ENCODE measurements around the gene IL17RB.

- no peak for TF ChIP-seq BCL11A (IDR thresholded peaks at IDR 0.05; ENCODE audit: low read depth in 2 of 2, low read length in 2 of 2)
- TF ChIP-seq EZH2 (IDR thresholded peaks at IDR 0.05; ENCODE audit: low read depth, low read length, severe bottlenecking) = no peak
- TF ChIP-seq CTCF (IDR thresholded peaks at IDR 0.05; ENCODE audit: control extremely low read depth in 1 of 3, insufficient read depth in 1 of 3, low read depth in 1 of 3, low read length in 3 of 3) = no peak
- no peak for TF ChIP-seq POLR2A (IDR thresholded peaks at IDR 0.05; ENCODE audit: control extremely low read depth in 1 of 2, low read depth in 2 of 2, low read length in 2 of 2)
- TF ChIP-seq USF2 (IDR thresholded peaks at IDR 0.05; ENCODE audit: low read length) = no peak
Observed at GRCh38 chr3:53884623-53885022, 38.3 kb downstream of the IL17RB start.
